Activated CD8-positive, alpha-beta T cell treated with anti-CD3 and anti-CD28 coated beads for 36 hours (primary cell): ENCODE measurements around the gene ORC4. TPM values are rescaled to one million over a fixed set of nuclear protein-coding genes. Genes with fewer than 3 reads are reported as not detected.

Source experiments
- ATAC-seq: fragments of 200-7000 bp; cut with Tn5 transposase; one replicate; pipeline ENCODE4 v1.10.0; 2021; ENCODE audit warnings: mild to moderate bottlenecking, moderate library complexity
- CTCF ChIA-PET: fragments of 350-600 bp; sonication (Branson Sonifier 250); formaldehyde crosslinking; loops from one replicate; lab custom pipeline; 2021; ENCODE audit warnings: antibody characterized with exemption; lab: Charles Lee
- POLR2A ChIA-PET: fragments of 350-600 bp; sonication (Branson Sonifier 250); formaldehyde crosslinking; loops from one replicate; lab custom pipeline; 2021; ENCODE audit warnings: antibody characterized with exemption; lab: Charles Lee
- DNase-seq: peaks from one replicate; pipeline ENCODE4 v3.0.0-alpha.2; 2020
- H3K27ac Mint-ChIP-seq: one replicate; pipeline ENCODE4 v1.8.0; 2021; ENCODE audit warnings: mild to moderate bottlenecking, mixed read lengths
- H3K27me3 Mint-ChIP-seq: one replicate; pipeline ENCODE4 v1.8.0; 2021; ENCODE audit warnings: mixed read lengths
- H3K36me3 Mint-ChIP-seq: one replicate; pipeline ENCODE4 v1.8.0; 2021; ENCODE audit warnings: low read depth, mixed read lengths
- H3K4me1 Mint-ChIP-seq: one replicate; pipeline ENCODE4 v1.8.0; 2021; ENCODE audit warnings: low read depth, mixed read lengths
- H3K4me3 Mint-ChIP-seq: one replicate; pipeline ENCODE4 v1.8.0; 2021; ENCODE audit warnings: mild to moderate bottlenecking, moderate library complexity, mixed read lengths
- H3K9me3 Mint-ChIP-seq: one replicate; pipeline ENCODE4 v1.8.0; 2021; ENCODE audit warnings: mixed read lengths
- intact Hi-C: fragments of 100-400 bp; cut with micrococcal nuclease; formaldehyde crosslinking; loops from one replicate; pipeline ENCODE4 v1.10.0; 2022
- total RNA-seq, 2 experiments: library from RNA; stranded (reverse); gene quantifications; one replicate each; pipeline ENCODE4 v1.2.3, GENCODE V29; 2021
- TF ChIP-seq, protein P1 (sequence below): fragments of 200-600 bp; IDR thresholded peaks from one replicate; pipeline ENCODE4 v1.8.0; 2022; ENCODE audit warnings: antibody characterized with exemption, mild to moderate bottlenecking

The ORC4 gene
- total RNA-seq, 2 experiments from 2014 or later = 31.1 to 33.0 TPM

DNA sequence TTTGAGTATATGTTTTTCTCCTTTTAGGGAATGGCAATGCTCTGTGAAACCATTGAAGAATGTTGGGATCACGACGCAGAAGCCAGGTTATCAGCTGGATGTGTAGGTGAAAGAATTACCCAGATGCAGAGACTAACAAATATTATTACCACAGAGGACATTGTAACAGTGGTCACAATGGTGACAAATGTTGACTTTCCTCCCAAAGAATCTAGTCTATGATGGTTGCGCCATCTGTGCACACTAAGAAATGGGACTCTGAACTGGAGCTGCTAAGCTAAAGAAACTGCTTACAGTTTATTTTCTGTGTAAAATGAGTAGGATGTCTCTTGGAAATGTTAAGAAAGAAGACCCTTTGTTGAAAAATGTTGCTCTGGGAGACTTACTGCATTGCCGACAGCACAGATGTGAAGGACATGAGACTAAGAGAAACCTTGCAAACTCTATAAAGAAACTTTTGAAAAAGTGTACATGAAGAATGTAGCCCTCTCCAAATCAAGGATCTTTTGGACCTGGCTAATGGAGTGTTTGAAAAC is 93.4 kb downstream of the ORC4 start:
- Mint-ChIP-seq H3K4me3 (no peak overlapping the region), H3K9me3 (no peaks in the 10 kb centered on the region), H3K27ac (no peak overlapping the region), H3K36me3 (peaks cover 2% of the 10 kb centered on the region), H3K27me3 (no peaks in the 10 kb centered on the region), H3K4me1 (peaks cover 9% of the 10 kb centered on the region)
- TF ChIP-seq, protein P1, sequence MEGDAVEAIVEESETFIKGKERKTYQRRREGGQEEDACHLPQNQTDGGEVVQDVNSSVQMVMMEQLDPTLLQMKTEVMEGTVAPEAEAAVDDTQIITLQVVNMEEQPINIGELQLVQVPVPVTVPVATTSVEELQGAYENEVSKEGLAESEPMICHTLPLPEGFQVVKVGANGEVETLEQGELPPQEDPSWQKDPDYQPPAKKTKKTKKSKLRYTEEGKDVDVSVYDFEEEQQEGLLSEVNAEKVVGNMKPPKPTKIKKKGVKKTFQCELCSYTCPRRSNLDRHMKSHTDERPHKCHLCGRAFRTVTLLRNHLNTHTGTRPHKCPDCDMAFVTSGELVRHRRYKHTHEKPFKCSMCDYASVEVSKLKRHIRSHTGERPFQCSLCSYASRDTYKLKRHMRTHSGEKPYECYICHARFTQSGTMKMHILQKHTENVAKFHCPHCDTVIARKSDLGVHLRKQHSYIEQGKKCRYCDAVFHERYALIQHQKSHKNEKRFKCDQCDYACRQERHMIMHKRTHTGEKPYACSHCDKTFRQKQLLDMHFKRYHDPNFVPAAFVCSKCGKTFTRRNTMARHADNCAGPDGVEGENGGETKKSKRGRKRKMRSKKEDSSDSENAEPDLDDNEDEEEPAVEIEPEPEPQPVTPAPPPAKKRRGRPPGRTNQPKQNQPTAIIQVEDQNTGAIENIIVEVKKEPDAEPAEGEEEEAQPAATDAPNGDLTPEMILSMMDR = no peak
- DNase-seq (no peak), ATAC-seq (no peak)
- intact Hi-C loops = no loop called here
- CTCF ChIA-PET = interaction anchor here (1.2 kb wide), 1 partner anchor 9 kb away, joined by 4 read pairs; no protein-coding TSS in a partner anchor
- POLR2A ChIA-PET = no interaction called here

DNA sequence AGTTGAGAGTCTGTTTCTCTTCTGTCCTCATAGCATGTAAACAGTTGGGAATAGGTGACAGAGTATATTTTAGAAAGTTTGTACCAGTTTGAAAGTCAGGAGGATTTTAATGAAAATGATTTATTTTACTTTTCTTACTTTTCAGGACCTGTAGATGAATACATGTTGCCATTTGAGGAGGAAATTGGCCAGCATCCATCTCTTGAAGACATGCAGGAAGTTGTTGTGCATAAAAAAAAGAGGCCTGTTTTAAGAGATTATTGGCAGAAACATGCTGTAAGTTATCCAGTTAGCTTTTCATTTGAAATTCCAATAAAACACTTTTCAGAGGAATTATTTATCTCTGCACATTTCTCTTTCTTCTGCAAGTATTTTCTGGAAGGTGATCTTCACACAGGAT is 94.7 kb downstream of the ORC4 start:
- Mint-ChIP-seq H3K36me3 (no peaks in the 10 kb centered on the region), H3K4me3 (no peak overlapping the region), H3K9me3 (no peaks in the 10 kb centered on the region), H3K27ac (no peak overlapping the region), H3K27me3 (no peaks in the 10 kb centered on the region), H3K4me1 (peaks cover 9% of the 10 kb centered on the region)
- ChIA-PET CTCF (no interaction called here), POLR2A (no interaction called here)
- intact Hi-C loops = no loop called here
- TF ChIP-seq, protein P1 = no peak
- DNase-seq (no peak), ATAC-seq (no peak)

DNA sequence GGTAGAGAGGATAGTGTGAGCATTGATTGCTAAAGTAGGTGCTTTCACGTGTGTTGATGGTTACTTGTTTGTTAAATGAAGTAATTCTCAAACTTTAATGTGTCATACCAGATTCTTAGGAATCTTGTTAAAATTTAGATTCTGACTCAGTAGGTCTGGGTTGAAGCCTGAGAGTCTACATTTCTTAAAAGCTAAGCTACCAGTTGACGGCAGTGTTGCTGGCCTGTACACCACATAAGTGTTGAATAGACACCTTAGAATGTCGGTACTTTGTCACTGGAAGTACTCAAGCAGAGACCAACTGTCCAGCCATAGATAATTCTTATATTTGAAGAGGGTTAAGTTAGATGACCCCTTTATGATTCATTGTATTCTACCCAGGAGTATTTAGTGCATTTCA is 95.9 kb downstream of the ORC4 start:
- H3K27ac Mint-ChIP-seq = no peak overlapping the region
- CTCF ChIA-PET = interaction anchor here (0.9 kb wide), 1 partner anchor 12 kb away, joined by 5 read pairs; no protein-coding TSS in a partner anchor
- POLR2A ChIA-PET = no interaction called here
- H3K36me3 Mint-ChIP-seq = peaks cover 1% of the 10 kb centered on the region
- DNase-seq = no peak
- H3K4me3 Mint-ChIP-seq = no peak overlapping the region
- ATAC-seq = no peak
- TF ChIP-seq, protein P1 = no peak
- H3K9me3 Mint-ChIP-seq = no peaks in the 10 kb centered on the region
- H3K27me3 Mint-ChIP-seq = no peaks in the 10 kb centered on the region
- peaks cover 9% of the 10 kb centered on the region for H3K4me1 Mint-ChIP-seq
- intact Hi-C loops = no loop called here

DNA sequence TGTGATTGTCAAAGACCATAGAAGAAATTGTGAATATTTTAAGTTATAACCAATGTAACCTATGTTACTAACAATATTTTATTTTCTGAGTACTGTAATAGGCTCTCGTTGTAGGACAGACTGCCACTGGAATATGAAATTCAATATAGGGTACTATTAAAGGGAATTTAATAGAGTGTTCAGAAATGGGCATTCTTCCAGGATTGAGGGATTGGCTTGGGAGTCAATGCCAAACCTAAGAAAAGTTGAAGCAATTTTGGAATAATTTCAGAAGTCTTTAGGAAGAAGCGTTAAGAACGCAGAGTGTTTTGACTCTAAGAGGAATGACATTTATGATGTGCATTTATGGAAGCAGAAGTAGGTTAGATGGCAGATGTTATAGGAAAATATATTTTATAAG is 96.7 kb downstream of the ORC4 start:
- H3K36me3 Mint-ChIP-seq = peaks cover 1% of the 10 kb centered on the region
- POLR2A ChIA-PET = no interaction called here

DNA sequence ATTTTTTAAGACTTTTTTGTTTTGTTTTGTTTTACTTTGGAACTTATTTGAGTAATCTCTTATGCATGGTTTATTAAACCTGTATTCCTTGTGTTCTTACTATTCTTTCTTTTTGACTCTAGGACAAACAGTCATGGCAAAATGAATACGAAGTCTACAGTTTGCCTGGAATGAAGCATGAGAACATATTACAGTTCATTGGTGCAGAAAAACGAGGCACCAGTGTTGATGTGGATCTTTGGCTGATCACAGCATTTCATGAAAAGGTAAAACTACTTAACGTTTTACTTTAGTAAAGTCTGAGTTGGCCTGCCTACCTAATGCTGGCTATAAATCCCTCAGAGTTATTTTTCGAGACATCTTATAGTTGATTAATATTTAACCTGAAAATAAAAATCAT is 103.4 kb downstream of the ORC4 start:
- intact Hi-C loops = loop anchor here (10.0 kb wide), 1 partner anchor 872 kb away; no protein-coding TSS in a partner anchor
- no peaks in the 10 kb centered on the region for H3K4me1 Mint-ChIP-seq
- ATAC-seq = no peak
- H3K4me3 Mint-ChIP-seq = no peak overlapping the region
- H3K27me3 Mint-ChIP-seq = no peaks in the 10 kb centered on the region
- H3K36me3 Mint-ChIP-seq = peaks cover 1% of the 10 kb centered on the region
- H3K27ac Mint-ChIP-seq = no peak overlapping the region
- POLR2A ChIA-PET = no interaction called here
- TF ChIP-seq, protein P1 = no peak
- no peaks in the 10 kb centered on the region for H3K9me3 Mint-ChIP-seq
- CTCF ChIA-PET = no interaction called here
- DNase-seq = no peak

More for the DNA sequence above, 96.7 kb downstream of the ORC4 start:
- TF ChIP-seq, protein P1 = no peak
- Mint-ChIP-seq H3K4me3 (no peak overlapping the region), H3K27ac (no peak overlapping the region), H3K4me1 (peaks cover 9% of the 10 kb centered on the region), H3K27me3 (no peaks in the 10 kb centered on the region), H3K9me3 (no peaks in the 10 kb centered on the region)
- ATAC-seq = no peak
- DNase-seq = no peak
- CTCF ChIA-PET = no interaction called here
- intact Hi-C loops = no loop called here
